GM04504 (cell line): ENCODE measurements around the gene MED28.
"Not testable (repeated sequence)": the region's sequence is repeated elsewhere in the genome, so short reads cannot be mapped to it uniquely, and the experiment has no call there.

Source experiments
- DNase-seq: peaks from one replicate; pipeline ENCODE4 v3.0.0-alpha.2; 2012; ENCODE audit warnings: low read depth

MED28 gene

DNA sequence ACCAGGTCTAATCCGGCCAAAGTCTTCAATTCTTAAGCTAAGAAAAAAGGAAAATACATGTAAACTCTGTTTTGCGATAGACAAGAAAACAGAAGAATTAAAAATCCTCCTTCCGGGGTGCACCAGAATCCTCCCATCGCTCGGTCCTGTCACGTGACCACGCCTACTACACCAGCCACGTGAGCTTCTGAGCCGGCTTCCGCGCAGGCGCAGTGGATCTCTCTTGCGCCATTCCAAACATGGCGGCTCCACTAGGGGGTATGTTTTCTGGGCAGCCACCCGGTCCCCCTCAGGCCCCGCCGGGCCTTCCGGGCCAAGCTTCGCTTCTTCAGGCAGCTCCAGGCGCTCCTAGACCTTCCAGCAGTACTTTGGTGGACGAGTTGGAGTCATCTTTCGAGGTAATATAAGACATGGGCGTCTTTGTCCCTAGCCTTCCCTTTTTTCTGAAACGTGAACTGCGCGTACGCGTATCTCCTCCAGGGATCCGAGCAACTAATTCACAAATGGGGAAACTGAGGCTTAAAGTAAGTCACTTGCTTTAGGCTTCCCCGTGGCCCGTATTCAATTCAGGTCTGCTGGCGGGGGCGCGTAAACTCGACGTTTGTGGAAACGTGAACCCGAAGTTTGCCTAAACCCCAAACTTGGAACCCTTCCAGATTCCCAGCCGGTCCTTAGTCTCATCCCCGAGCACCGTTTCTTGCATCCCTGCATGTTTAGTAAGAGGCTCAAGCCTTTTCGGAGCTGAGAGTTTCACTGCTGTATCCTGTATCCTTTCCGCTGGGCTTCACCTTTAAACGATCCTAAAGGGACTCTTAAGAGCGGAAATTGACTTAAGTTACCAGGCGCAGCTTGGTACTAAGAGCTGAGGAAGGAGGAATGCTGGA, at the start of gene MED28:
TSS of gene MED28 (plus strand) at position 226 of the 884 bp plus-strand sequence. CDS start at position 240, 14 bp downstream.
- DNase-seq: peak; percentile 88

- no peak for DNase-seq
Observed at GRCh38 chr4:17565846-17566245, 48.6 kb upstream of the MED28 start.

DNA sequence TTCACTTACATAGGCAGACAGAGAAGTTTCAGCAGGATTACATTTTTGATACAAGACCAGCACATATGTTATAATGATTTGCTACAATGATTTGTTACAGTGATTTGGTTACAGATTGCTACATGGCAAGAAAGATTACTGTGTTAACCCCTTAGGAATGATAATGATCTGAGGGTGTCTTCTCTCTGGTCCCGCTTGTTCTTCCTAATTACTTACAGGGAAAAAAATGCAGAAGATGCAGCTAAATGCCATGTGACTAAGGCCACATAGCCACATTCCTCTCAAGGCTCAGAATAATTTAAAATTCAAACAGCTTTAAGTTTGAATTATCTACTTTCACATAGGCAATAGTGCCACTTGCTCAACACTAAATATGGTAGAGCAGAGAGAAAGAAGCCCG, 47.2 kb upstream of the MED28 start:
- DNase-seq: no peak

DNA sequence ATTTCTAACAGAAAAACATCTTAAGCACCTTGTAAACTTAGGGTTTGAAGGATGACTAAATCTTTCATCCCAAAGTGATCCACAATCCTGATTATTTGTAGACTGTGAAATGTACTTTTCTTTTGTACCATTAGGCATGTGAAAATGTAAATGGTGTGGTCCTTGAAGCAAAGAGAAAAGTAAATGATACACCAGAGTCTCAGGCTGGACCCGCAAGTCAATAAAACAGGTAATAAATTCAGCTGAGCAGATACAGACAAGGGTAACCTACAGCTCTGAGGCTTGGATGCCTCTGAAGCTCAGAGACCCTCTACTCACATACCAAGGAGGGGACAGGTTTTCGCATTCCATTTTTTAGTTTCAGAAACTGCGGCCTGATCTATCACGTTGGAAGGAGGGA, 40.2 kb upstream of the MED28 start:
- no peak for DNase-seq

GRCh38 chr4:17575177-17575576, 39.3 kb upstream of the MED28 start:
- not testable (repeated sequence) for DNase-seq

DNA sequence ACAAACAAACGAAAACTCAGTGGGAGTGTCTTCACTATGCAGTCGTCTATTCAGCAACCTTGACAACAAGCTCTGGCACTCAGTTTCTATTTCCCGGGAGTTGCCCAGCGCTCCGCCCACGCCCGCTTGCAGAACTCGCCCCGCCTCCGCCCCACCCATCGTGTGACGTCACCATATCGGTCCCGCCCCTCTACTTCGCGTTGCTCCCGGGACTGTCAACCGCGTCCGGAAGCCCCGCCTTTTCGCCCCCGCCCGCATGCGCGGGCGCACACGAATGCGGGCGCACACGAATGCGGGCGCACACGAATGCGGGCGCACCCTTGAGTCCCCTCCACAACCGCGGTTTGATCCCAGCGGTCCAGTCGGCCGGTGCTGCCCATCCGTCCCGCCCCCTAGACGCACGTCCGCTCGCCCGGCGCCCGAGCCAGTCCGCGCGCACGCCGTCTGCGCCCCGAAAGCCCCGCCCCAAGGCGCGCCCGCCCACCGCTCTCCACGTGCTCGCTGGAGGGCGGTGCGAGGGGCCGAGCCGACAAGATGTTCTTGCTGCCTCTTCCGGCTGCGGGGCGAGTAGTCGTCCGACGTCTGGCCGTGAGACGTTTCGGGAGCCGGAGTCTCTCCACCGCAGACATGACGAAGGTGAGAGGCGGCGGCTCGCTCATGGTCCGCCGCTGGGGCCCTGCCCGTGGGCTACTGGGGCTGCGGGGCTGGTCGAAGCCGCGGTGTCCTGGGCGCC, 37.3 kb upstream of the MED28 start, which contains the start of gene LAP3:
TSS of gene LAP3 (plus strand) at position 267 of the 733 bp plus-strand sequence. CDS start at position 535, 268 bp downstream.
- DNase-seq: peak; percentile 90

- DNase-seq: no peak
Observed at GRCh38 chr4:17577665-17578481, 36.6 kb upstream of the MED28 start.

- DNase-seq: no peak
Observed at GRCh38 chr4:17578482-17578891, 36.0 kb upstream of the MED28 start.

DNA sequence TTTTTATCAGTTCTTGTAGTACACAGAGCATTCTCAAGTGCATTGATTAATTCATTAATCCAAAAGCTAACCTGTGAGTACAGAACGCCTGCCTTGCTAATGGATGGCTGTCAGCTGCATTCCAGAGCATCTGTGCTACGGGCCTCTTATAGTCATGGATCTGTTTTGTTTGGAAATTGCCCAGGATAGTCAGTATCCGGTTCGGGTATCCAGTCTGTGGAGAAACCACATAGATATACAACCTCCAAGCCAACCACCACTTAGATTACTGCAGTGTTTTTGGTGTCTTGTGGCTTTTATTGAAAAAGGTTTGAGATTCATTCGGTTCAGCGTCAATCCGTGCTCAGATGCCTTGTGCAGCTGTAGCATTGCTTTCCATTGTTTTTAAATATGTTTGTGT, 33.5 kb upstream of the MED28 start:
- DNase-seq: no peak

GRCh38 chr4:17583276-17583675, 31.2 kb upstream of the MED28 start:
- DNase-seq: no peak

GRCh38 chr4:17583941-17584340, 30.5 kb upstream of the MED28 start:
- no peak for DNase-seq

DNA sequence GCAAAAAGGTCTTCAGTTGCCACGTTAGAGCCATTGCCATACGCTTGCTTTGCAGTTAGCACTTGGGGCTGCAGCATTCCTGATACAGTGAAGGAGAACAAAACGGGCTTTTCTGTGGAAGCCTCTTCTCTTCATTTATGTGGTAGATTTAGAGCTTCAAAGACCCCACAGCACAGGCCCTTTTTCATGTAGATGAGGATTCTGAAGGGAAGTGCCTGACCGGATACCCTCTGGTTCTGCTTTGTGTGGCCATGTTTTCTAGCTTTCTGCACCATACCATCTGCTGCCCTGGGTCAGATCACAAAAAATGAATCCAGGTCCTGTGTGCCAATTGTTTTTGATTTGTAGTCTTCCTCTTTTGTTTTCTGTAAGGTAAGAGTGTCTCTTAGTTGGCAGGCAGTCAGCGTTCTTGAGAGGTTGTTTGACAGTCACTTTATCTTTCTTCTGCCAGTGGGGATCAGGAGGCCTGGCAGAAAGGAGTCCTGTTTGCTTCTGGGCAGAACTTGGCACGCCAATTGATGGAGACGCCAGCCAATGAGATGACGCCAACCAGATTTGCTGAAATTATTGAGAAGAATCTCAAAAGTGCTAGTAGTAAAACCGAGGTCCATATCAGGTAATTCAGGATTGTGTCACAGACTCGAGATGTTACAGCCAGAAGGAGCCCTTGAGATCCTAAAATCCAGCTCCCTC, 29.8 kb upstream of the MED28 start:
- DNase-seq: no peak

- DNase-seq: no peak
Observed at GRCh38 chr4:17587094-17587822, 27.2 kb upstream of the MED28 start.

DNA sequence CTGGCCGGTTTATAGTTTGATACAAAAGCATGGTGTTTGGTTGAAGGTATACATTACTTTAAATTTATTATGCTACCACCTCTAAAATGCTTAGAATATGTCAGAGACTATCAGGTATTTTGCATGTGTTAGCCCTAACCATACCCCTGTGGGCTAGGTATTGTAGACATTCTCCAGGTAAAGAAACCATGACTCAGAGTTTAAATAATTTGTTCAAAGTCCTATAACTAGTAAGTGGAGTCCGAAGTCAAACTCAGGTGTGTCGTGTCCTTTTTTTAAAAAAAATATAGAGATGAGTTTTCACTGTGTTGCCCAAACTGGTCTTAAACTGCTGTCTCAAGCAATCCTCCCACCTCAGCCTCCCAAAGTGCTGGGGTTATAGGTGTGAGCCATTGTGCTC, 25.1 kb upstream of the MED28 start:
- no peak for DNase-seq

DNA sequence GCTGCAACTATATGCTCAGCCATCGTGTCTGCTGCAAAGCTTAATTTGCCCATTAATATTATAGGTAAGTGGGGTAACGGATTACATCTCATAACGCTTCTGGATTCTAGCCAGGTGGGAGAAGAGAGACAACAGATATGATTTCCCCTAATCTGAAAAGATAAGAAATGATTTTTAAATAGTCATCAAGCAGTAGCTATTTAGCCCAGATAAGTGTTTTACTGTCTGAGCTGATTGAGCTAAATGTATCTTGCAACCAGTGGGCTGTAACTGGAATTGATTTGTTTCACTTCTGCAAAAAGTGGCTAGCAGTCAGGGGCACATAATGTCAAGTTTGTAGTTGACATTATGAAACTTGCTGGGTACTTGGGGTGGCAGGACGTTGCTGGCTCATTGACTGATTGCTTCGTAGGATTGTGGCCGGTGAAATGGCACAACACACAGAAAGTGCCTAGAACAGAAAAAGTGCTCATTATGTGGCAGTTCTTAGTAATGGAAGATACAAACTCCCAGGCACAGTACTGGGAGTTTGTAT, 18.9 kb upstream of the MED28 start:
- DNase-seq: no peak

DNA sequence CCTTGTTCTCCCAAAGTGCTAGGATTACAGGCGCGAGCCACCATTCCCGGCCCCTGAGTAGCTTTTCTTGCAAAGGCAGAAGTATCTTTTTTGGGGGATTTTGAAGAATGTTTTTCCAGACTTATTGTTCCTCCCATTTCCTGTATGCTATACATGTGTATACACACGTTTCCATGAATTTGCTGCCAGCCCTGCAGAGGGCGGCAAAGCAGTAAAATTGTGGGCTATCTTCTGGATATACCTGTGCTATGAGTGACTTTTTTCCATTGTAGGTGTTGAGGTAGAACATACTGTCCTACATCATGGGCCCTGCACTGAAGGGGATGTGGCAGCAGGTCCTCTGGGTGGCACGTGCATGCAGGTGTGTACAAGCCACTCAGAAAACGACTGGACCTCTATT, 16.9 kb upstream of the MED28 start:
- DNase-seq: no peak

- no peak for DNase-seq
Observed at GRCh38 chr4:17599826-17600225, 14.6 kb upstream of the MED28 start.

DNA sequence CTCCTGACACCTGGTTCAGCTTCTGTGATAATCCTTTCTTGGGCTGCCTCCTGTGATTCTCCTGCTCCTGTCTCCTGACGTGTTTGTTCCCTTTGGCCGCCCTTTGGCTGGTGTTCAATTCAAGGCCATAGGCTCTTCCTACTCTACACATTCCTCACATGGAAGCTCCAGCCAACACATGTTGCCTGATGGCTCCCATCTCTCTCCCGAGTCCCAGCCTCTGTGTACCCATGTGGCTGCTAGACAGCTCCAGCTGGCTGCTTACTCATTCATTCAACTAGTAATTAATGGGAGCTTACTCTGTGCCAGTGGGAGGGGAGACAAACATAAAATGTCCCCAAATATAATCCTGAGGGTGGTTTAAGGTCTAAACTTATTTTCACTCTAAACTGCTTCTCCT, 9.2 kb upstream of the MED28 start:
- no peak for DNase-seq

DNA sequence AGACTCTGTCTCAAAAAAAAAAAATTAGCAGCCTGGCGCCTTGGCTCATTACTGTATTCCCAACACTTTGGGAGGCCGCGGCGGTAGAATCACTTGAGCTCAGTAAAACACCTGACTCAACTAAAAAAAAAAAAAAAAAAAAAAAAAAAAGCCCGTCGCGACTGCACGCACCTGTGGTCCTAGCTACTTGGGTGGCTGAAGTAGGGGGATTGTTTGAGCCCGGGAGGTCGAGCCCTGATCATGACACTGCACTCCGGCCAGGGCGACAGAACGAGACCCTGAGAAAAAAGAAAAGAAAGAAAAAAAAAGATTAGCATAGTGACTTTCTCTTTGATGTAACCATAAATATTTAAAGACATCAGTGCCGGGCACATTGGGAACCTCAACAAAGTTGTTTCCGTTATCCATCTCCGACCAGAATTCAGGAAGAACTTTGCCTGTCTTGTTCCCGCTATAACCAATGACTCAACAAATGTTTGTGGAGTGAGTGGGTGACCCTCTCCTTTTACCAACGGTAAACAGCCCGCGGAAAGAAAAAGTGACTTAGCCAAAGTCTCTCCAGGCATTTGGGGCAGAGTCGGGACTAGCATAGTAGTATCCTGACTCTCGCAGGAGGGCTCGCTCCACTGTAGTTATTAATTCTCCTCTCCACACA, 553 bp upstream of the MED28 start:
- peak; percentile 58 for DNase-seq

DNA sequence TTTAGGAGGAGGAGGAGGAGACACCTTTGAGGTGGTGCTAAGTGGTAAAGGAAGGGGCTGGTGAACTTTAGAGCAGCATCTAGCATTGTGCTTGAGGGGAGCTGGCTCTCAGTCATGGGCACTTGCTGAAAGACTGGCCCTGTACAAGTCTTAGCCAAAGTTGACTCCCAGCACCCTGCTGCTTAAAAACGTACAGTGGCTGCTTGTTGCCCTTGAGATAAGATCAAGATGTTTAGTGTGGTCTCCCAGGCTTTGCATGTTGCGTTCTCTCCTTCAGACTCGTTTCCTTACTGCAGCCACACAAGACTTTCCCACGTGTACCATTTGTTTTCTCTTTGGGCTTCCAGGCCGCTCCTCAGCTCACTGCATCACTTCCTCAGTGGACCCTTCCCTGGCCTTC, 1.8 kb downstream of the MED28 start:
- DNase-seq: no peak
